ENCODE results near the gene RAB37.

RAB37 gene

GRCh38 chr17:74769856-74770497, 32.9 kb downstream of the RAB37 start (continued):
- no peak for TF ChIP-seq ZNF518A (tag by site-specific recombination; conservative IDR thresholded peaks at IDR 0.05; ENCODE audit: low read depth)

- peak; percentile 84; the same call in 1 of the 2 replicates for TF ChIP-seq SCRT1 (tag by site-specific recombination; IDR thresholded peaks at IDR 0.05; ENCODE audit: borderline replicate concordance)
- TF ChIP-seq ZEB2 (tag by site-specific recombination; IDR thresholded peaks at IDR 0.05) = 0 out of 2 replicates have a peak, but pooled peaks have one; percentile 21
- TF ChIP-seq KLF10 (tag by site-specific recombination; IDR thresholded peaks at IDR 0.05) = no peak
- peak; percentile 65 for TF ChIP-seq ZNF654 (tag by site-specific recombination; IDR thresholded peaks at IDR 0.05; ENCODE audit: low read depth)
- TF ChIP-seq ZNF394 (tag by site-specific recombination; IDR thresholded peaks at IDR 0.05; ENCODE audit: borderline replicate concordance) = peak; percentile 21; the same call in 1 of the 2 replicates
- TF ChIP-seq, protein P1, sequence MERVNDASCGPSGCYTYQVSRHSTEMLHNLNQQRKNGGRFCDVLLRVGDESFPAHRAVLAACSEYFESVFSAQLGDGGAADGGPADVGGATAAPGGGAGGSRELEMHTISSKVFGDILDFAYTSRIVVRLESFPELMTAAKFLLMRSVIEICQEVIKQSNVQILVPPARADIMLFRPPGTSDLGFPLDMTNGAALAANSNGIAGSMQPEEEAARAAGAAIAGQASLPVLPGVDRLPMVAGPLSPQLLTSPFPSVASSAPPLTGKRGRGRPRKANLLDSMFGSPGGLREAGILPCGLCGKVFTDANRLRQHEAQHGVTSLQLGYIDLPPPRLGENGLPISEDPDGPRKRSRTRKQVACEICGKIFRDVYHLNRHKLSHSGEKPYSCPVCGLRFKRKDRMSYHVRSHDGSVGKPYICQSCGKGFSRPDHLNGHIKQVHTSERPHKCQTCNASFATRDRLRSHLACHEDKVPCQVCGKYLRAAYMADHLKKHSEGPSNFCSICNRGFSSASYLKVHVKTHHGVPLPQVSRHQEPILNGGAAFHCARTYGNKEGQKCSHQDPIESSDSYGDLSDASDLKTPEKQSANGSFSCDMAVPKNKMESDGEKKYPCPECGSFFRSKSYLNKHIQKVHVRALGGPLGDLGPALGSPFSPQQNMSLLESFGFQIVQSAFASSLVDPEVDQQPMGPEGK (tag by site-specific recombination; IDR thresholded peaks at IDR 0.05) = no peak
- TF ChIP-seq CTCF (tag by site-specific recombination; IDR thresholded peaks at IDR 0.05) = peak; percentile 88
- no peak for TF ChIP-seq ZNF211 (tag by site-specific recombination; IDR thresholded peaks at IDR 0.05; ENCODE audit: low read depth)
- TF ChIP-seq SCRT2 (tag by site-specific recombination; IDR thresholded peaks at IDR 0.05) = peak; percentile 90
- TF ChIP-seq, protein P2, sequence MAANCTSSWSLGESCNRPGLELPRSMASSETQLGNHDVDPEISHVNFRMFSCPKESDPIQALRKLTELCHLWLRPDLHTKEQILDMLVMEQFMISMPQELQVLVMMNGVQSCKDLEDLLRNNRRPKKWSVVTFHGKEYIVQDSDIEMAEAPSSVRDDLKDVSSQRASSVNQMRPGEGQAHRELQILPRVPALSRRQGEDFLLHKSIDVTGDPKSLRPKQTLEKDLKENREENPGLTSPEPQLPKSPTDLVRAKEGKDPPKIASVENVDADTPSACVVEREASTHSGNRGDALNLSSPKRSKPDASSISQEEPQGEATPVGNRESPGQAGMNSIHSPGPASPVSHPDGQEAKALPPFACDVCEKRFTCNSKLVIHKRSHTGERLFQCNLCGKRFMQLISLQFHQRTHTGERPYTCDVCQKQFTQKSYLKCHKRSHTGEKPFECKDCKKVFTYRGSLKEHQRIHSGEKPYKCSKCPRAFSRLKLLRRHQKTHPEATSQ (tag by site-specific recombination; IDR thresholded peaks at IDR 0.05) = no peak
- TF ChIP-seq ZNF548 (tag by site-specific recombination; IDR thresholded peaks at IDR 0.05) = no peak
- TF ChIP-seq, protein P3, sequence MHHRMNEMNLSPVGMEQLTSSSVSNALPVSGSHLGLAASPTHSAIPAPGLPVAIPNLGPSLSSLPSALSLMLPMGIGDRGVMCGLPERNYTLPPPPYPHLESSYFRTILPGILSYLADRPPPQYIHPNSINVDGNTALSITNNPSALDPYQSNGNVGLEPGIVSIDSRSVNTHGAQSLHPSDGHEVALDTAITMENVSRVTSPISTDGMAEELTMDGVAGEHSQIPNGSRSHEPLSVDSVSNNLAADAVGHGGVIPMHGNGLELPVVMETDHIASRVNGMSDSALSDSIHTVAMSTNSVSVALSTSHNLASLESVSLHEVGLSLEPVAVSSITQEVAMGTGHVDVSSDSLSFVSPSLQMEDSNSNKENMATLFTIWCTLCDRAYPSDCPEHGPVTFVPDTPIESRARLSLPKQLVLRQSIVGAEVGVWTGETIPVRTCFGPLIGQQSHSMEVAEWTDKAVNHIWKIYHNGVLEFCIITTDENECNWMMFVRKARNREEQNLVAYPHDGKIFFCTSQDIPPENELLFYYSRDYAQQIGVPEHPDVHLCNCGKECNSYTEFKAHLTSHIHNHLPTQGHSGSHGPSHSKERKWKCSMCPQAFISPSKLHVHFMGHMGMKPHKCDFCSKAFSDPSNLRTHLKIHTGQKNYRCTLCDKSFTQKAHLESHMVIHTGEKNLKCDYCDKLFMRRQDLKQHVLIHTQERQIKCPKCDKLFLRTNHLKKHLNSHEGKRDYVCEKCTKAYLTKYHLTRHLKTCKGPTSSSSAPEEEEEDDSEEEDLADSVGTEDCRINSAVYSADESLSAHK (tag by site-specific recombination; IDR thresholded peaks at IDR 0.05) = no peak
- no peak for TF ChIP-seq TCF7L2 (IDR thresholded peaks at IDR 0.05; ENCODE audit: borderline replicate concordance, low read depth, low read length)
- no peak for TF ChIP-seq ZNF571 (tag by site-specific recombination; IDR thresholded peaks at IDR 0.05)
- TF ChIP-seq ZNF837 (tag by site-specific recombination; IDR thresholded peaks at IDR 0.05) = no peak
- Histone ChIP-seq H3K4me1 (ENCODE audit: control insufficient read depth, insufficient read depth, low read length) (no peaks in the 10 kb centered on the region), H3K27ac (ENCODE audit: extremely low read depth, low read depth, low read length) (no peak overlapping the region), H3K36me3 (ENCODE audit: control insufficient read depth in 2 of 2, insufficient read depth in 1 of 2, low read length in 2 of 2) (peaks cover 3 to 72% of the 10 kb centered on the region in 2 experiments; a peak in 2 of 3 replicates), H3K4me3 (ENCODE audit: low read depth, low read length) (no peak overlapping the region), H3K9me3 (ENCODE audit: control insufficient read depth, insufficient read depth, low read depth, low read length) (no peaks in the 10 kb centered on the region)
- ChIA-PET CTCF (interaction anchor here (0.5 to 7.9 kb wide), 14 partner anchors 13 to 205 kb away, joined by 3 to 84 read pairs (median 4); partner anchors contain the start of gene NHERF1), POLR2A (interaction anchor here (1.1 to 2.0 kb wide), 3 partner anchors 17 to 102 kb away, joined by 3 to 7 read pairs (median 5); partner anchors contain the start of gene FDXR)
These were observed 33.7 kb downstream of the RAB37 start for GRCh38 chr17:74770498-74771318.

Measured in HEK293 (cell line).